Anterior cingulate cortex (tissue), 58 donors: Measurements from ENCODE around the gene ZSWIM6.

Experiments
- DNase-seq, 58 donors: peaks; one replicate each; lab custom pipeline; 2025; lab: John Stamatoyannopoulos, UW

Gene ZSWIM6

DNA sequence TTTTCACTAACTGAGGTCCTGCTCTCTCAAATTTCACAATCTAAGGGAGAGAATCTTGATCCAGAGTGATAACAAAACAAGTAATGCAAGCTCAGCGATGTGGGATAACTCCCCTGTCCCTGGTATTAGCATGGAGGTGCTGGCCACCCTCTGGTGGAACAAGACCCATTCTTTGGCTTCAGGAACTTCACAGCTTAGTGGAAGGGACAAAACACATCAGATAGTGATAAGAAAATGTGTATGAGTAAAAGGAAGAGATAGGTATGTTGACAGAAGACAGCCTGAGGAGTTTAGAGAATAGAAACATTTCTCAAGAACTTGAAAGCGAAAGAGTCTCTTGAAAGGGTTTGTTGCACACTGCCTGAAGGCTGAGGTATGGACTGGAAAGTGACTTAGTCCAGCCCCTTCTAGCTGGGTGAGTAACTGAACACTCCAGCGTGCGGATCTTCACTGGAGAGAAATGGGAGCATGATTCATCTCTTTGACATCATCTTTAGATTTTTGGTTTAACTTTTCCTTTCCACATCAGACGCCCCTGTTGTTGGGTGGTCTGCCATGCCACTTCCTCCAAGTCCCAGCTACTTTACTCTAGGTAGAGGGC lies 25.4 kb upstream of the ZSWIM6 start:
- DNase-seq: no peak

GRCh38 chr5:61307191-61307590 lies 24.9 kb upstream of the ZSWIM6 start:
- no peak for DNase-seq

GRCh38 chr5:61307611-61308010 lies 24.4 kb upstream of the ZSWIM6 start:
- no peak for DNase-seq

DNA sequence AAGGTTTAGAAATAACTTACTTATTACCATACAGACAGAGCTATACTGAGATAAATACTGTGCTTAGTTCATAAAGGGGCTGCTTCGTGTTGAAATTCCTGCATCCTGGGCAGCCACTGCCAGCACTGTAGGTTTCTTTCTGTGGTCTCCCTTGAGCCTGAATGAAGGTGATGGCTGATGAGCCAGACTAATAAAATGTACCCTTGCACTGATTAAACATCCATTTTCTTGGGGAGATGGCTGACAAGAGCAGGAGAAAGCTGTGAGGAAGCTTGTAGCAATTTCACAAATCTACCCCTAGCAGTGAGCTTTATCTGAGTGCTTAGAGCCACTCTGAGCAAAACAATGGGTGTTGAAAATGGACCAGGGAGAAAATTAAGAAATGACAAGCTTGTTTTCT lies 23.3 kb upstream of the ZSWIM6 start:
- no peak for DNase-seq

DNA sequence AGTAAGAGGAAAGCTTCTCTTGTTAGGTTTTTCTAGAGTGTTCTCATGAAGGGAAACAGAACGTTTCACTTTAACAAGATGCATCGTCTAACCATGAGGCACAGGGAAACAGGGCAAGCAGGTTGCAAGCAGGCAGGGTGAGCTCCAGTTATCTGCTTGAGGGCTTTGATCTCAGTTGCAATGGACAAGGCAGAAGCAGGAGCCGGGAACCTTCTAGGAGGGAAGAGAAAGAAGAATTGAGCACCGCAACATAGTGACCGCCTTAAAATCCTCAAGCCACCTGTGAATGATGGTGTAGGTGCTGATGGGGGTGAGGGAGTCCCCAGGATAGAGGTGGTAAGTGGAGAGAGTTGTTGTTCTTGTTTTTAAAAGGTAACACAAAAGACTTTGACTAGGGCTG lies 22.9 kb upstream of the ZSWIM6 start:
- DNase-seq: no peak

- no peak for DNase-seq
These were observed 20.9 kb upstream of the ZSWIM6 start for GRCh38 chr5:61311056-61311610.

DNA sequence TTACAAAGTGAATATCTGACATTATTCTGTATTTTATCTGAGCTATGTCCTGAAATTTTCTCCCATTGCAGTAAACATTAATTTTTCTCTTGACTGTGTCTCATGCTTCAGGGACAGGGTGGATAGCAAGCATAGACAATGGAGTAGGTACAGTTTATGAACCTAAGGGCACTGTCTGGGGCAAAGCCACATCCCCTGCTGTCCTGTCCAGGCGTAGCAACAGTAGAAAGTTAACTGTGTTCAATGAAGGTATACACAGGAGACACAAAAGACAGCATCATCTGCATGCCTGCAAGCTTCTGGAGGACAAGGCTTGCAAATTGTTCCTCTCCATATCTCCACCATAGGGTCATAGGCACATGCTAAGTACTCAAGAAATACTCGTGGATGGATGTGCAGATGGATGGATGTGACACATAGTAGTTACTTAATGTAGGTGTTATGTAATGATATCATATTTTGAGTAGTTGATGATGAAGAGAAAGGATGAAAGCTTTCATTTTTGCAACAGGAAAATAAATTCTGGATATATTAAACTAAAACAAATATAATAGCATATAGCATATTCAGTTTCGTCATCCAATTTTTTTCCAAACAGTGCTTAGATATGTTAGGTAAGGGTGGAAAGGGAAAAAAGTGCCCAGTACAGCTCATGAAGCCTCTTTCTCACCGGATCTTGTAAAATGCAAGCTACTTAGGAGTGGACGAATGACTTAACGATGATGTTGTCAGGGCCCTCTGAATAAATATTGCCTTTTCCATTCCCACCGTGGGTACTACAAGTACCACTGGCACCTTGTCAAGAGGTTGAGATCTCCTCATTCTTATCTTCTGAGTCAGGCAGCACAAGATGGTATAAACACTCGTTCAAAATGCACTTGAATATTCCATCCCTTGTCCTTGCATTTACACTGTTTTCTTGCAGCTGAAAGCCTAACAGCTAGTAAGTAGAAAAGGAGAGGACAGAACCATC lies 19.9 kb upstream of the ZSWIM6 start:
- DNase-seq: no peak

DNA sequence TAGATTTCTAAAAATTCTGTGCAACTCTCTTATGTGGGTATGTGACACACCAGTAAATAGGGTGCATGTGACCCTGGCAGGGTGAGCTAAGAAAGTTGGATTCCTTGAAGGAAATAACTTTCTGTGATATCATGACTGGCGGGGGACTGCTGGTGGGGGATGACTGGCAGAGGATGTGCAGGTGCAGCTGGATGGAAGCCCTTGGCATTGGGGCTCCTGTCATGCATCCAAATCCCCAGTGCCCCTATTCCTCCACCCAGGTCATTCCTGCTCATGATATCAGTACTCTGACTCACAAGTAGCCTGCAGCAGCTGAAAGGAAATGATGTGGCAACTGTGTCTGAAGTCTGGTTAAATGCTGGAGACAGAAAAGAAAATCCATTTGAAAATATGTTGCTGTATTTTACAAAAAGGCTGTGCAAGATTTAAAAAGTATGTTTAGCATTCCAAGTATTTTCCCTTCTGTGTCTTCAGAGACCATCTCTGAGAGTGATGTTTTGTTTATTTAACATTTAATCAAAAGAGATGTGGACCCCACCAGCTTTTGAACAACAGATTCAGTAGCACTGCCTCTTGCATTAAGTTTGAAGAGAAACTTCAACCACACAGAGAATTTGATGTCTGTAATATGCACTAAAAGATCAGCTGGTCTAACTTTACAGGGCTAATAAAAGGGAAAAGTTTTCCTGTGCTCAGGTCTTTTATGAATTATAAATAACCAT lies 17.9 kb upstream of the ZSWIM6 start:
- DNase-seq: no peak

GRCh38 chr5:61318376-61318775 lies 13.7 kb upstream of the ZSWIM6 start:
- no peak for DNase-seq

DNA sequence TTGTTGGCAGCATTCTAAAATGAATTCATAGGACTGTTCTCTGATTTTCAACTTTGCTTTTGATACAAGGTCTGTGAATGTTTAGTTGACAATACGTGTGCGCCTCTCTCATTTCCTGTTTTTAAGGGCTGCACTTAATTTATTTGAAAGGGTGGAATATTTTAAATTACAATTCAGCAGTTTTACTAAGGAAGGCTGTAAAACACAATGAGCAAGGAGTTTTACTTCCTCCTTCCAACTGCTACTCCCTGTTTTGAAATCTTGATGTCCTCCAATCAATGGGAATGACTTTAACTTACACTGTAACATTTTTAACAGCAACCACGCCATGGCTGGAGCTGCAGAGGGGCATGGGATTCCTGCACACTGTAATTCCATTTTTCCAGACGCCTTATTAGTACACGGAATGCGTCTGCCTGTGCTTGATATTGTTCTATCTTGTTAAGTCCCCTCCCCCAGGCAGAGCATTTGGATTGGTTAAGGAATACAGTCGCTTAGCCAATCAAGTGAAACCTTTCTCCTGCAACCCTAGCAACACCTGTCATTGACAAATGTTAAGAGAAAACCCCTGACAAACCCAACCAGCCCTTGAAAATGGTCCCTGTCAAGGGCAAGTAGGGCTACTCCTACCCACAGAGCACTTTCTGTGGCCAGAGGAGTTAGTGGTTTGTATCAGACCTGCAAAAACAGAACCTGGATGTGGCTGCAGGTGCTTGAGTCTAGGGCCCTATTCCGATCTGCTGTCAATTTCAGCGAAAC lies 12.5 kb upstream of the ZSWIM6 start:
- no peak for DNase-seq

- DNase-seq: no peak
These were observed 11.2 kb upstream of the ZSWIM6 start for GRCh38 chr5:61320860-61321259.

DNA sequence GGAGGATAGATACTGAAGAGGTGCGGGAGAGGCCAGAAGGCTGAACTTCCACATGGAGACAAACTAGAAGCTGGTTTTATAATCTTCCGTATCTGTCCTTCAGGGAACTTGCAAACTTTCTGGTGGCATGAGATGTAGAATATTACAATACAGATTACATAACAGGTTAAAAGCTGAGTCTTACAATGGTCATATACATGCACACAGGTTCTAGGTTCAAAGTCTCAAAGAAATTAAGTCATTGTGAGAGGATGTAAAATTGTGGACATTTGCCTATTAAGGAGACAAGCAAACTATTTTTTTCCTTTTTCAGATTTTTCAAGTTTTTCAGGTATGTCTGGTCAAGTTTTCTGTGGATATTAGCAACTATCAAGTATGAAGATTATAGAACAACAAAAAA lies 10.4 kb upstream of the ZSWIM6 start:
- DNase-seq: no peak

- DNase-seq: no peak
These were observed 9.0 kb upstream of the ZSWIM6 start for GRCh38 chr5:61322738-61323725.

DNA sequence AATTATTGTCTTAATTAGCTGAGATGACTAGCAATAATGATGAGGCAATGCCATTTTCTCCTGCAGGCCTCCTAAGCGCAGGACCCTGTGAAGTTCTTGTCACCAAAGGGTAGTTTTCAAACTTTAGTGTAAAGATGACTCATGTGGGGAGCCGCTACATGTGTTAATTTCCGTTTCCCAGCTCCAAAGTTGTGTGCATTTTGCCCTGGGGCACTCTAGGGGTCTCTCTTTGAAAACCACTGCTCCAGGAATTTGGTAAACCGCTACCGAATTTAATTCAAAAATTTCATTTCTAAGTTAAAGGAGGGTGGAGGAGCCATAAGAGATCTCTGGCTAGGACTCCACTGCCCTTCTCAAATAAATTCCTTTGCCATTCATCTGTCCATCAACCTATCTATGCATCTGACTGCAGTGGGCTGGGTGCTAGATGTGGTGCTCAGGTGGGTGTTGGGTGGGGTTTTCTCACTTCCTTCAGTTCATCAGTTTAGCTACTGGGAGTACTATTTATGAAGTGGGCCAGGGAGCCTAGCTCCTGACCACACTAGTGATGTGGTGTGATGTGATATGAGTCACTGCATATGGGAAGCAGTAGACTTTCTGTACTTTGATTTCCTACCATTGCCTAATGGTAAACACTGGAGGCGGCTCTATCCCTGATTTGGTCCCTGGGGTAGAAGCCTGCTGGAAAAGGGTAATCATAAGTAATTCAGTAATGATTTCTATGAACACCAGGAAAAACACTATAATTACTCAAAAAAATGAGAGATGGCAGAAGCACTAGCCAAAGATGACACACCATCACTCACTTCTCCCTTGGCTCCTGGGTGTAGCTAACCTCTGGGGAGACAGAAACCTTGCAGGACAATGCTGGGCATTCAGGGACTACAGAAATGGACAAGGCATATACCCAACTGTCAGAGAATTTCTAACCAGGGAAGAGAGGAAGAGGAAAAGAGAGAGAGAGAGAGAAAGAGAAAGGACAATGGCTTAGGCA lies 4.0 kb upstream of the ZSWIM6 start:
- DNase-seq: no peak

GRCh38 chr5:61328791-61329549 lies 3.1 kb upstream of the ZSWIM6 start:
- DNase-seq: peak in 2 of 58 donors; percentile 30 to 36

GRCh38 chr5:61329550-61330128 lies 2.4 kb upstream of the ZSWIM6 start:
- DNase-seq: no peak
